Uterus (tissue), 4 donors: ENCODE data around the gene CYP27C1. TPM values are rescaled to one million over a fixed set of nuclear protein-coding genes. Genes with fewer than 3 reads are reported as not detected.
A peak's percentile ranks its signal among the peaks of the same experiment; 100 is the strongest.

Experiments used
- DNase-seq, 2 donors: peaks; one replicate each; pipeline ENCODE4 v3.0.0-alpha.2; 2019 to 2020
- H3K27ac ChIP-seq, 2 donors: fragments of 200-600 bp; sonication (generic); 1 replicate in 1 of 2; 2 replicates in 1 of 2; pipeline ENCODE4 v1.5.1; 2016 to 2018
- H3K27me3 ChIP-seq, 2 donors: fragments of 200-600 bp; sonication (generic); one replicate each; pipeline ENCODE4 v1.5.1; 2018 to 2019; ENCODE audit warnings: control low read depth in 1 of 2
- H3K36me3 ChIP-seq, 2 donors: fragments of 200-600 bp; sonication (generic); one replicate each; pipeline ENCODE4 v1.5.1; 2019; ENCODE audit warnings: control low read depth in 1 of 2
- H3K4me1 ChIP-seq, 2 donors: fragments of 200-600 bp; sonication (generic); one replicate each; pipeline ENCODE4 v1.5.1; 2018 to 2019; ENCODE audit warnings: control low read depth in 1 of 2
- H3K4me3 ChIP-seq, 2 donors: fragments of 200-600 bp; sonication (generic); 1 replicate in 1 of 2; 2 replicates in 1 of 2; pipeline ENCODE4 v1.5.1; 2018 to 2019; ENCODE audit warnings: mild to moderate bottlenecking in 1 of 2
- H3K9me3 ChIP-seq, 2 donors: fragments of 200-600 bp; sonication (generic); one replicate each; pipeline ENCODE4 v1.5.1; 2019; ENCODE audit warnings: control low read depth in 1 of 2
- POLR2A ChIP-seq, 2 donors: fragments of 450-650 bp; IDR thresholded peaks; one replicate each; pipeline ENCODE4 v1.6.1; 2016; ENCODE audit warnings: antibody characterized with exemption in 2 of 2, mild to moderate bottlenecking in 1 of 2, moderate library complexity in 1 of 2
- intact Hi-C: fragments of 100-400 bp; cut with DNase I; formaldehyde crosslinking; loops from one replicate; pipeline ENCODE4 v1.15.1; 2023; ENCODE audit warnings: low total_unique reads
- total RNA-seq, 4 donors: library from RNA; depleted of rRNA in 3 of 4; stranded (reverse); fragments of >200 nt in 3 of 4; gene quantifications; one replicate each; pipeline versions ENCODE4 v1.1.0 to v1.2.4, GENCODE V29; 2014 to 2023
- TF ChIP-seq, protein P1 (sequence below), 4 experiments: fragments of 200-600 bp in 2 of 4; fragments of 450-650 bp in 2 of 4; sonication (generic) in 2 of 4; IDR thresholded peaks; one replicate each; pipeline ENCODE4 v1.5.1; 2016 to 2019; ENCODE audit warnings: antibody characterized with exemption in 4 of 4, mild to moderate bottlenecking in 2 of 4, moderate library complexity in 1 of 4
- donor health status: DM: yes; HTN: yes; CAD: no.

The CYP27C1 gene
- total RNA-seq, 4 donors from 2014 or later, result 1.2 to 7.1 TPM; not detected in 2

DNA sequence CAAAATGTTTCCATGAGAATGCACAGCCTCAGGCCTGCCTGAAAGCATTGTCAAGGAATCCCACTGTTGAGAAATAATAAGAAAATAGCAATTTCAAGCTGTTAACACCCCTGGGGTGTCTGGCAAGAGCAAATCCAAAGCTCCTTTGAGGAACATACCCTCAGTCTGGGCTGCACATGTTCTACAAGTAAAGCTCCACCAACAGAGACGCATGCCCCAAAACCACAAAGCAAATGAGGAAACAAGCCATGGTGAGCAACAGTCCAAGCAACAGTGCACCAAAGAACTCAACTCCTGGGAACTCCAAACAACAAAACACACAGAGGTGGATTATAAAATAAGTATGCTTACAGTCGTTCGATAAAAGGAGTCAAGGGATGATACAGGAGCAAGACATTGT is 40.3 kb downstream of the CYP27C1 start:
- no peak overlapping the region for H3K27ac ChIP-seq
- no peak overlapping the region for H3K4me3 ChIP-seq
- H3K4me1 ChIP-seq, result peaks cover 0 to 6% of the 10 kb centered on the region in 2 donors
- no peak for TF ChIP-seq POLR2A (IDR thresholded peaks at IDR 0.05)
- TF ChIP-seq, protein P1, sequence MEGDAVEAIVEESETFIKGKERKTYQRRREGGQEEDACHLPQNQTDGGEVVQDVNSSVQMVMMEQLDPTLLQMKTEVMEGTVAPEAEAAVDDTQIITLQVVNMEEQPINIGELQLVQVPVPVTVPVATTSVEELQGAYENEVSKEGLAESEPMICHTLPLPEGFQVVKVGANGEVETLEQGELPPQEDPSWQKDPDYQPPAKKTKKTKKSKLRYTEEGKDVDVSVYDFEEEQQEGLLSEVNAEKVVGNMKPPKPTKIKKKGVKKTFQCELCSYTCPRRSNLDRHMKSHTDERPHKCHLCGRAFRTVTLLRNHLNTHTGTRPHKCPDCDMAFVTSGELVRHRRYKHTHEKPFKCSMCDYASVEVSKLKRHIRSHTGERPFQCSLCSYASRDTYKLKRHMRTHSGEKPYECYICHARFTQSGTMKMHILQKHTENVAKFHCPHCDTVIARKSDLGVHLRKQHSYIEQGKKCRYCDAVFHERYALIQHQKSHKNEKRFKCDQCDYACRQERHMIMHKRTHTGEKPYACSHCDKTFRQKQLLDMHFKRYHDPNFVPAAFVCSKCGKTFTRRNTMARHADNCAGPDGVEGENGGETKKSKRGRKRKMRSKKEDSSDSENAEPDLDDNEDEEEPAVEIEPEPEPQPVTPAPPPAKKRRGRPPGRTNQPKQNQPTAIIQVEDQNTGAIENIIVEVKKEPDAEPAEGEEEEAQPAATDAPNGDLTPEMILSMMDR (IDR thresholded peaks at IDR 0.05), result no peak
- intact Hi-C loops, result no loop called here
- no peak for DNase-seq
- no peaks in the 10 kb centered on the region for H3K36me3 ChIP-seq
- H3K27me3 ChIP-seq, result no peaks in the 10 kb centered on the region
- no peaks in the 10 kb centered on the region for H3K9me3 ChIP-seq

DNA sequence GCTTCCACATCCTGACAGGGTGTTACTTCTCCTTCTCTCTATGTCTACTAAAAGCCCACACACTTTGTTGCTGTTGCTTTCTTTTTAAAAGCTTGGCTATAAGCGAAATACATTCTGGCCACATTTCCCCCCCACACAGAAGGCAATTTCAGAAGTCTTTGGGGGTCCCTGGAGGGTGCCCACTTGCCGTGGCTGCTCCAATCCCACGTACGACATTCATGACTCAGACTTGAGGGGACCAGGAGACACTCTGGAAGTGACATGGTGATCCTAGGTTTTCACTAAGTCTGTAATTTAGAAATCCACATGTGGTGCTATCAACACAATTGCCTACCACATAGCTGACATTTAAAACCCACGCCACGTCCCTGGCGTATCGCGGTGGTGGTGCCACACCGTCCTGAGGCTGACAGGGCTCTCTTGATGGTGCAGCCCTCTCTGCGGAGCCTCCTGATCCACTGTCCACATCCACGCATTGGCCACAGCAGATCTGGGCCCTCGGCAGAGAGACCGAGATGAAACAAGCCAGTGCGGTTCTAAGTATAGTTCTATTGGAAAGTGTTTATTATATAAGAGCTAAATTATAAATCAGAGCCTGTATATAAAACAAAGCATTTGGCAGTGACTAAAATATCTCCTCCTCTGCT is 42.4 kb downstream of the CYP27C1 start:
- Histone ChIP-seq H3K27ac (no peak overlapping the region), H3K4me1 (peaks cover 7 to 9% of the 10 kb centered on the region in 2 donors), H3K4me3 (no peak overlapping the region), H3K27me3 (no peaks in the 10 kb centered on the region), H3K36me3 (no peaks in the 10 kb centered on the region), H3K9me3 (no peaks in the 10 kb centered on the region)
- DNase-seq, result peak in 1 of 2 donors; percentile 8
- TF ChIP-seq POLR2A (IDR thresholded peaks at IDR 0.05), result no peak
- TF ChIP-seq, protein P1 (IDR thresholded peaks at IDR 0.05), result no peak
- intact Hi-C loops, result no loop called here

DNA sequence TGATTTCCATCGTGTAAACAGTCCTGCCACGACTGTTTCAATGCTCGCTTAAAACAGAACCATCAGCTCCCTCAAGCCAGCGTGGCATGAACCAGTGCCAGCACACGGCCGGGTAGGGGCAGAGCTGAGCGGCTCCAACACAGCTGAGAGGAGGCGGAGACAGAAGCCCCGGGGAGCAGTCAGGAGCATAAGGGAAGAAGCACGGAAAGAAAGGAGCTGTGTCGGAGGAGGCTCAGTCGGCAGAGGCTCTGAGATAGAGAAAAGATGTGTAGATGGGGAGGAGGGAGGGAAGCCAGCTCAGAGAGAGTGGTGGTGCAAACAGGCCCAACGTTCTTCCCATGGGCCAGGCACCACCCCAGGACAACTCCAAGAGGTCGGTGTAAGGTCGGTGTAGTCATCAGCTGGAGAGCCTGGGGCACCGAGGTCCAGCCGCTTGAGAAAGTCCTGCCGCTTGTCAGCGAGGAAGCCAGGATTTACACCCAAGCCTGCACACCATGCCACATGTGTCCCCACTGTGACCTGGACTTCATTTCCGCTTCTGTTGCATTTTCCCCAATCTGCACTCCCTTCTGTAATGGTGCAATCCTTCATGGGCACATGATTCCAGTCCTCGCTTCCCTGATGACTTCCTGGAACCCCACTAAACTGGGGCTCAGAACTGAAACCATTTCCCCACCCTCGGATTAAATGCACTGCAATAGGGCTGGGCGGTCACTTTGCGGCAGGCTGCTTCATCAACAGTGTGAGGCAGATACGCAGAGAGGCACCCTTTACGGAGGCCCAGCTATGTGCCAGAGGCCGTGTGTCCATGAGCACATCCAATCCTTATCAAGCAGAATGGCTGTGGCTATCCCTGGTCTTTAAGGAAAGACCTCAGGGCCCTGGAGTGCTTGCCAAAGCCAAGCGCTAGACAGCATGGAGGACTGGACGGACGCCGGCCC is 43.5 kb downstream of the CYP27C1 start:
- Histone ChIP-seq H3K27me3 (no peaks in the 10 kb centered on the region), H3K4me3 (no peak overlapping the region), H3K4me1 (peaks cover 7 to 9% of the 10 kb centered on the region in 2 donors), H3K9me3 (no peaks in the 10 kb centered on the region), H3K27ac (peak overlapping the region; percentile 82 to 87), H3K36me3 (no peaks in the 10 kb centered on the region)
- peak; percentile 42 to 65 for DNase-seq
- TF ChIP-seq, protein P1 (IDR thresholded peaks at IDR 0.05), result no peak
- TF ChIP-seq POLR2A (IDR thresholded peaks at IDR 0.05), result no peak
- intact Hi-C loops, result no loop called here

GRCh38 chr2:127175751-127176354 is 44.2 kb downstream of the CYP27C1 start:
- peak; percentile 61 to 67 for DNase-seq
- peak overlapping the region; percentile 82 to 87 for H3K27ac ChIP-seq
- no peaks in the 10 kb centered on the region for H3K36me3 ChIP-seq
- intact Hi-C loops, result no loop called here
- H3K9me3 ChIP-seq, result no peaks in the 10 kb centered on the region
- TF ChIP-seq, protein P1 (IDR thresholded peaks at IDR 0.05), result no peak
- TF ChIP-seq POLR2A (IDR thresholded peaks at IDR 0.05), result no peak
- H3K27me3 ChIP-seq, result no peaks in the 10 kb centered on the region
- H3K4me1 ChIP-seq, result peaks cover 7 to 9% of the 10 kb centered on the region in 2 donors
- no peak overlapping the region for H3K4me3 ChIP-seq
